HG03064 (cell line): ENCODE measurements around the gene KRT79.
"Not testable (repeated sequence)": the region's sequence is repeated elsewhere in the genome, so short reads cannot be mapped to it uniquely, and the experiment has no call there.

Experiments
- ATAC-seq: cut with Tn5 transposase; IDR thresholded peaks from one replicate; pipeline ENCODE4 v1.9.1; 2021; ENCODE audit warnings: low read depth; ENCODE audit not compliant: unreplicated experiment

Gene KRT79

DNA sequence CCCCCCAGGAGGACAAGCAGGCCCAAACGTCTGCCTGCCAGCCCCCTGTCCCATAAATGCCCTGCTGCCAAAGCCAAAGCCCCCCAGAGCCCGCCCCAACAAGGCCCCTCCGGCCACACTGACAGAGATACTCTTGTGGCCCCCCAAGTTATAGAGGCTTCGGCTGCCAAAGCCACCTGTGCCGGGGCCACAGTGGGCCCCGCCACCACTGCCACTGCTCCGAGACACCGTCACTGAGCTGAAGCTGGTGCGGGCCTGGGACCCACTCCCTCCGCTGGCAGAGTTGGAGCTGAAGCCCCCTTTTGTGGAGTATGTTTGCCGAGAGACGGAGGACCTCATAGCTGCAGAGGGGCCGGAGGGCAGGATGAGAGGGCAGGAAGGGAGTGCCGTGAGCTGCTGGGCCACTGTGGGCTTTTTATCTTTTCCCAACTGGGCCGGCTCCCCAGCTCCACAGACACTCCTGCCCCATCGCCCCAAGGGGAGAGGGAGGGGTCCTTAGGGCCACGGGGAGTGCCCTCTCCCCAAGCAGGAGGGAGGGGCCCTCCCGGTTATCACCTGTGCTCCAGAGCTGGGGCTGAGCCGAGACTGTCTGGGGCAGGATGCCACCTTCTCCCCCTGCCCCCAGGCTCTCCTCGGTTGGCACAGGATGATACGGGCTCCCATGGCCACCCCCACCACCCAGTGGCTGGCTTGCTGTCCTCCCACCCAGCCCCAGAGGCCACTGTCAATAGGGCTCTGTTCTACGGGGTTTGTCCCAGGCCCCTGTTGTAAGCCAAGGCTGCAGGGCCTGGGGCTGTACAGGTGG, at the start of gene KRT79:
KRT79 (minus strand) TSS at position 390 of the 805 bp plus-strand sequence; CDS start at position 339, 51 bp downstream.
- no peak for ATAC-seq

DNA sequence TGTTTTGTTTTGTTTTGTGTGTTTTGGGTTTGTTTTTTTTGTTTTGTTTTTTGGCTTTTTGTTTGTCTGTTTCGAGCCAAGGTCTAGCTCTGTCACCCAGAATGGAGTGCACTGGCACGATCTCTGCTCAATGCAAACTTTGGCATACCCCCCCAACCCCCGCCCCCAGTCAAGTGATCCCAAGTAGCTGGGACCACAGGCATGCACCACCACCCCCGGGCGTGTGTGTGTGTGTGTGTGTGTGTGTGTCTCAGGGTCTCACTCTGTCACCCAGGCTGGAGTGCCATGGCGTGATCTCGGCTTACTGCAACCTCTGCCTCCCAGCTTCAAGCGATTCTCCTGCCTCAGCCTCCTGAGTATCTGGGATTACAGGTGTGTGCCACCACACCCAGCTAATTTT, 46.4 kb upstream of the KRT79 start:
- ATAC-seq = not testable (repeated sequence)

DNA sequence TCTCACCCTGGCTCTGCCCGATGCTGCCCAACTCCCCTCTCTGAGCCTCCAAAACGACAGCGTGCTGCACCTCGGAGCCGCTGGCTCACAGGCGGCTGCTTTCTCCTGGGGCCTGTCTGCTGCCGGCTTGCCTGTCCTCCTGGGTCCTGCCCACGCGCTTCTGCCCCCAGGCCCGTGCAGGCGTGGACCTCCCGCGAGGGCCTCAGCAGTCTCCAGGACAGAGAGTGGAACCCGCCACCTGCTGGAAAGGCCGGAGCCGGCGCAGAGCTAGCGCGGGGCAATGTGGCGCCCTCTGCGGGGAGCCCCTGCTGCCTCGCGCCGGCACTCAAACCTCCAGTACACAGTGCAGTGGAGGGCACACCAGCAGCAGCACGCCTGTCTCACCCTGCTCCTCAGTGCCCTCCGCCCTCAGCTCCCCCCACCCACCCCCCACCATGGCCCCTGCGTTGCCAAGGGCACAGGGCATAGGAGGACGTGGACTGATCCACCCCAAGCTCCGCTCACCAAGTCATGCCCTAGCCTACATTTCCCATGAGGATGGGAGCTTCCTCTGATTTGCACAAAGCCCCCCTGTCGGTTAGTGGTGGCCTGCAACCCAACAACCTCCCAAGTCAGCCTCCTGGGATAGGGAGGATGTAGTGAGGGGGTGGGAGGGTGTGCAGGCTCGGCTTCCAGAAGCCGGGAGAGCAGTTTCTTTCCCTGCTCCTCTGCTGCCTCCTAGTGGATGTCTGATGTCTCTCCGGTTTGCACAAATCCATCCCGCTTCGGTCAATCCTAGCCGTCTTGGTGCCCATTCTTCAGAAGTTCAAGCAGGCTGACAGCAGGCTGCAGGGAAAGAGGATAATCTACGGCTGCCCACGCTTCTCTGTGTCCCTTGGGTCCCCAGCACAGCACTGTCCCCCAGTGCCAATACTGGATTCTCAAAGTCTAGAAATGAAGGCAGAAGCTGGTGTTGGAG, 45.6 kb upstream of the KRT79 start:
- no peak for ATAC-seq

DNA sequence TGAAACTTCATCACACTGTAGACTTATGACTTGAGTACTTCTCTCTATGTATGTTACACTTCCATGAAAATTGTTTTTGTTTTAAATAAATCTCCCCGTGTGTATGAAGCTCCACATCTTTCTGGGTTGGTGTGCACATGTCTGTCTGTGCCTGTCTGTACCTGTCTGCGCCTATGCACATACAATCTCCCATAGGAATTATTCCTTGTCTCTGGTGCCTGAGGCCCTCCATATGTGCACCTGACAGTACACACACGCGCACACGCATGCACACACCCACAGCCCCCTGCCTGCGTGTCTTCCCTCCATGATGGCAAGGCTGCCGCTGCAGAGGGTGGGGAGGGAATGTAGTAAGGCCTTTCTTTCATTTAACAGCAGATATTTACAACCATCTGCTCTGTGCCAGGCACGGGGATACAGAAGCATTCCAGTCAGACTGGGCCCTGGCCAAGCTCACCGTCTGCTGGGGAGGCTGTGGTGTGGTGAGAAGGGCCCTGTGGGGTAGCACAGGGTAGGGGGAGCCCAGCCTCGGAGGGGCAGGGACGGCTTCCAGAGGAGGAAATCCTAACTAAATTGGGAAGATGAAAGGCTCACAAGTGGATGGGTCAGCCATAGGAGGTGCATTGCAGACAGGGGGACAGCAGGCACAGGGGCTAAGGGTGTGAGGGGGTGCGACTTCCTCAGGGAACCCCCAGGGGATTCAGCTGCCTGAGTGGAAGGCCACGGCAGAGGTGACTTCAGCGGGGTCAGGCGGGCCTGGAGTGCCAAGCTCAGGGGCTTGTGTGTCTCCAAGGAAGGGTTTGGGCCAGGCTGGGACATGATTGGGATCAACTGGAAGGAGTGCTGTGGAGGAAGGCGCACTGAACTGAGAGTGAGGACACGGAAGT, 44.6 kb upstream of the KRT79 start:
- no peak for ATAC-seq

DNA sequence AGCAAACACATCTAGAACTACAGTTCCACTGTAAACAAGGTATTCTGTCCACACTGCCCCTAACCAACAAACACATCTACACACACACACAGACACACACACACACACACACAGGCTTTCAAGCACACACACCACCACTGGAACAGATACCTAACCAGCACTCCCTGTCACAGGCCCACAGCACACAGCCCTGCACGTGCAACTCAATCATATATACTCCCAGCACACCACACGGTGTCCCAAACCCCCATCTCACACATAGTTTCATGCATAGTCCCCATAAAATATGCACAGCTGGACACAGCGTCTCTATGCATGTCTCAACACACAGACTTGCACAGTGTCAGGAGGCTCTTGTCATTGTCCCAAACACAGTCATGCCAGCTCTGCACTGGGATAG, 43.1 kb upstream of the KRT79 start:
- no peak for ATAC-seq

DNA sequence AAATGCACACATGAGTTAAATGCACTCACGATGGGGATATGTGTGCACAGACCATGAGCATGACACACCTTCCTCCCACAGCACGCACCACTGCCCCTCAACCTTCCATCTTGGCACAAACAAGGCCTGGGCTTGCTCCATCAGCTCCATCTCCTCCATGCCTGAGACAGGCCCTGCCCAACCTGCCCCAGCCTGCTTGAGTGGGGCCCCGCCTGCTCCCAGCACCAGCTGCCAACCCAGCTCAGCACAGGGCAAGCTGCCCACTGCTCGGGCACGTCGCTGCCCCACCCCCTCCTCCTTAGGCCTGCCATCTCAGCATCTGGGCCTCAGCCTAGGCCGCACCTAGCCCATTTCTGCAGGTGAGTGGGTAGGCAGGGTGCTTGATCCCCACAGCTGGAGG, 42.3 kb upstream of the KRT79 start:
- no peak for ATAC-seq

DNA sequence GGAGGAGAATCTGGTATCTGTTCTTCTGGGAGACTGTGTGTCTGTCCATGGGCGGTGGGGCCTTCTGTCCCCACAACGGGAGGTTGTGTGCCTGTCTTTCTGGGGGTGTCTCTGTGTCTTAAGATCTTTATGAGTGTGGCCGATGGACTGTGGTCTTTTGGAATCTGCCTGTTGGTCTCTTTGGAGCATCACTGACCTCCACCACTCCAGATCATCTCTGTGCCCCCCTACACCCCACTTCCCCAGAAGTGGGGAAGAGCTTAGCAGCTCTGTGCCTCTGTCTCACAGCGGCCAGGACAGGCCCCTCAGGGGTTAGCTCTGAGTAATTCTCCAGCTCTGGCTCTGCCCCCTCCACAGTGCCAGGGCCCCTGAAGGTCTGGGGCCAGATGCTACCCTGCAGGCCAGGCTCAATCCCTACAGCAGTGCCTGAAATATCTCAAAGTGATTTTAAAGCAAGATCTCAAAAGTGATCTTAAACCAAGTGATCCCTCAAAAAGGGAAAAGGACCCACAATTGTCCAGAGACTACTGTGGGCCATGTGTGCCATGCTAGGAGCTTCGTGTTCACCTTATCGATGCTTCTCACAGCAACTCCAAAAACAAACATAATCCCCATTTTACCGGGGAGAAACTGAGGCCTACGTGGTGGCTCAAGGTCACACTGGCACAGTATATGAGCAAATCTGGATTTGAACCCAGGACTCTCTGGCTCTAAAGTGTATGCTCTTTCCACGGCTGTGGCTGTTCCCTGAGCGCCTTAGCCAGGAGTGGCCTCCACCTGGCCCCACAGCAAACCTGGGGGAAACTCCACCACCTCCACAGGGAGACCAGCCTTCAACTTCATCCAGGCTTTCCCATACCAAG, 40.7 kb upstream of the KRT79 start:
- no peak for ATAC-seq

DNA sequence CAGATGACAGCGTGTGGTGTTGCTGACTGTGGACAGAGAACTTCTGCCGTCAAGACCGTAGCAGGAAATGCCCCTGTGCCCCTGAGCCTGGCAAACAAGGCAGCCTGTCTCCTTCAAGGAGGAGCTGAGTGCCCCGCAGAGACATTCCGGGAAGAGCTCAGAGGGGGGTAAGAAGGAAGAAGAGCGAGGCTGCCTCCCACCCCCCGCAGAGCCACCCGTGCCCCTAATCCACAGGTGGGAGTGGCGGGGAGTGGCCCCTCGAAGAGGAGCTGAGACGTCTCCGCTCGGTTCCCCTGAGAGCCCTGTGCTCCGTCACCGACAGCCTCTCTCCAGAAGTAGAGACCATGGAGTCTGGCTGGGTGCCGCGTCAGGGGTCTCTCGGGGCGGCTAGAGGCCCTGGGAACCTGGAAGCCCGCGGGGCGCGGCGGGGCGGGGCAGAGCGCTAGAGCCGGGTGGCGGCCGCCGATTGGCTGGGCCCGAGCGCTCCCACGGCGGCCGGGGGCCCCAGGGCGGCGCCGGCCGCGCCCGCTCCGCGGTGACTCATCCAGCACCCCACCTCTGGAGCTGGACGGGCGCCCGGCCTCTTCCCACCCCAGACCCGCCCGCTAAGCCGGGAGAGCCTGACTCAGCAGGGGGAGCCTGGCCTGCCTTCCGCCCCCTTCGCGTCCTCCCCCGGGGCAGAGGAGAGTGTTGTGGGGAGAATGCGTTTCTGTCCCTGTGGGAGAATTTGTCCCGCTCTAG, 39.9 kb upstream of the KRT79 start:
- no peak for ATAC-seq

DNA sequence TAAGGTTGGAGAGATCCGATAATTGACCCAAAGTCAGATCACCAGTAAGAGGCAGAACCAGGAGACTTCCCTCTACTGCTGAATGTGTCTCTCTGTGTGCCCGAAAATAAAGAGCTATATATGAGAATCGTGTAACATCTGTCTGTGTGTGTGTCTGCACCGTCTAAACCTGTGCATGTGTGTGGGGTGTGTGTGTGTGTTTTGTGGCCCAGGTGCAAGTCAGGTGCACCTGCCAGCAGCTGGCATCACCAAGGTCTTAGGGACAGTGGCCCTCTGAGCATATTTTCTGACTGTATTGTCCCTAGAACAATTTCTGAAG, 39.4 kb upstream of the KRT79 start:
- no peak for ATAC-seq

DNA sequence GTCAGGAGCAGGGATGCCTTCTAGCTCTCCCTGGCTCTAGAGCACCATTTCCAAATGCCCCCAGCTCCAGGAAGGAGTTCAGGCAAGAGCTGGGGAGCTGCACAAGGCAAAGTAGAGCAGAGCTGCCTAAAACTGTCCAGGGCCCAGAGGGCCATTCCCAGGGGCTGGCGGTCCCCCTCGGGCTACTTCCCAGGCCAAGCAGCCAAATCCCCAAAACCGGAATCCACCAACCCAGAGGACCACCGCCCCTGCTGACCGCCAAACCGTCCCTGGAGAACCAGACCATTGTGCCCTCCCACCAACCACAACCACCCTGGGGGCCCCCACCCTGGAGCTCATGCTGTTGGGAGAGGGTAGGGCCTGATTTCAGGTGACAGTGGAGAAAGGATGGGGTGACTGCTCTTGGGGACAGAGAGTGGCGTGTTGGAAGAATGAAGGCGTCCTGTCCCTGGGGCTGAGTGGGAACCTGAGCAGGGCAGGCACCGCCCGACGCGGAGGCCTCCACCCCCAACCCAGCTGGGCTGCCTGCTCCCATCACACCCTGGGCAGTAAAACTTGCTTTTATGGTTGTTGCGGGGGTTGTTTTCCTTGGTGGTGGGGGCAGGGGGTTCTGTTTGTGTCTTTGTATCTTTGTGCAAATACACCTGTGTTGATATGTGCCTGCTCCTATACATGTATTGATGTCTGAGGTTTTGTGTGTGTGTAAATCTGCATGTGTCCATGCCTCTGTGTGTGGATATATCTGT, 38.7 kb upstream of the KRT79 start:
- ATAC-seq = no peak

DNA sequence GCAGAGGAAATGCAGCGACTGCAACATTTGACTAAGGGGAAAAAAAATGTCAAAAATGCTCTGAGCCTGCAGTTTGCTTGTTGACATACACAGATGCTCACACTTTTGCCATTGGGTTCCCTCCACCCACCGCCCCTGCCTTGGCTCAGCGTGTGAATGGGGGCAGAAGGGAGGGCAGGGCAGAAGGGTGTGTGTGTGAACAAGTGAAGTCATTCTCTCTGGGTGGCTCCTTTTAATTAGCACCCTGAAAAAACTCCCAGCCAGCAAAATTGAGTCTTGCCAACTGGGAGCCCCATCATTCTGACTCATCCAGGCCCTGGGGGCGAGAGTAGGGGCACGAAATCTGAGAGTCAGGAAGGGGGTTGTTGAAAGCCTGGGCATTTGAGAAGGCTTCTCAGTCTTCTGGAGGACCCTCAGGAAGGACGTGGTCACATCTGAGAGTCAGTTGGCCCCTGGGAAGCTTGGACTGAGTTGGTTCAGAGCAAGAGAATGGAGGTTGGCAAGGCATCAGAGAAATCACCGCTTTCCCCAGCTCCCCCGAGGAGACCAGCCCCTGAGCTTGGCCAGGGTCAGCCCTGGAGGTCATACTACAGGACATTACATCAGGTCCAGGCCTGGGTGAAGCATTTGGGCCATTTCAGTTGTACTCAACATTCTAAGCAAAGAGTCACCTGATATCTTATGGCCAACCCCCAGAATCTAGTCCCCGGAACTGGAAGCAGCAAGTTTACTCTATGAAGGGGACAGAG, 37.4 kb upstream of the KRT79 start:
- ATAC-seq = no peak

DNA sequence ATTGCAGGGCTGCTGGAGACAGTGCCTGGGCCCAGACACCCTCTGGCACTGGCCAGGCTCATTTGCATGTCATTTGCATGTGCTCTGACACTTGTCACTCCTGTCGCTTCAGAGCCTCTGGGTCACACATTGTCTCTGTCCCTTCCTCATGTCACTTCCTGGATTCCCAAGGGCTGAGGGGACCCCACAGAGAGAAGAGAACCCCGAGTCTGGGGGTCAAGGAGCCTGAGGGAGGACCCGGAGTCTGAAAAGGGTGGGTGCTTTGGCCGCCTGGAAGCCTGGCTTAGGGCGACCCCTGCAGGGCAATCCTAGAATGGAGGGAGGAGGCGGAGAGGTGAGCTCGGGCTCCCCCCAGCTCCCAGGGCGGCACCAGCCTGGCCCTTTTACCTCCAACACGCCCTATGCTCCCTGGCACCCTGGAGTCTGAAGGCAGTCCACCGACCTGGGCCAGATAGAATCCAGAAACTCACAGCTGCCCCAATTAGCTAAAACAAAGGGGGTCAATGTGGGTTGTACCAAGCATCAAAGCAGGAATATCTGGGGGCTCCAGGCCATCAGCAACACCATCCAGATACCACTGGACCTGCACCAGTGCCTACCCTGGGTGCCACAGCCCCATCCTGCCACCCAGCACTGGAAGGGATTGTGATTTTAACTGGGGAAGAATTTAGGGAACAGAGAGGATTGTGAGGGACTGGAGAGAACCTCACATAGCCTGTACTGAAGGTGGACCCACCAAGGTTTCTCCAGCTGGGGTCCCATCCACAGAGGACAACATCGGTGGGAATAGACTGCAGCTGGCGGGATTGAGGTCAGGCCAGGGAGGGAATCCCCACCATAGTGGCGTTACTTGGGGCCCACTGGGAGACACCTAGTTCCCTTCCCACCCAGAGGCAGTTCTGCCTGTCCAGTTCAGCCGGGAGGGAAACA, 36.5 kb upstream of the KRT79 start:
- ATAC-seq = no peak

DNA sequence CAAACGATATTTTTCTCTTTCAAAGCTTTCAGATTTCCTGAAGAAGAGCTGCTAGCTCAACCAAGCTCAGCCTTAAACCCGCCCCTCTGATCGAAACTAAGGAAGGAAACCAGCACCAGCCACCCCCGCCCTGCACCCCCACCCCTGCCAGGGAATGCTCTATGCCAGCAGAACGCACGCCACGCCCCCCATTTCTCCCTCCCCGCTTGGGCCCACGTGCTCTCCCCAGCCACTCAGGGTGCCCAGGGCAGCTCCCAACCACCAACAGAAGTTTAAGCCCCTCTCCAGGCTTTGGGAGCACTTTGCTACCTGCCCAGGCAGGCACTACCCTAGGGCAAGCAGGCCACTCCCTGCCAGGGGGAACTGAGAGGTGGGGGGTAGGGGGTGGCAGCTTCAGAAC, 33.5 kb upstream of the KRT79 start:
- no peak for ATAC-seq

DNA sequence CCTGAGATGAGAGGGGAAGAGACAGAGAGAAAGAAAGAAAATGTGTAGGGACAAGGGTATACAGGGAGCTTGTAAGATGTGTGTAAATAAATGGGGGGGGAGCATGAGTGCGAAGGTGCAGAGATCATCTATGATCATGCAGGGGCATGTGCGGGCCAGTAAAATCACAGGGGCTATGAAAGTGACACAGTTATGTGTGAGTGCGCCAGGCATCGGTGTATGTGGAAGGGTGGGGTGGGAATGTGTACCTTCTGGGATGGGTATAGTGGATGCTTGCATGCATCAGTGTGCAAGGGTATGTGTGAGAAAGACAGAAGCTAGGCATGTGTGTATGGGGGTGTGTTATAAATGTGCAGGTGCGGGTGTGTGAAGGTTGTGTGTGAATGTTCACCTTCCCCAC, 33.0 kb upstream of the KRT79 start:
- no peak for ATAC-seq

DNA sequence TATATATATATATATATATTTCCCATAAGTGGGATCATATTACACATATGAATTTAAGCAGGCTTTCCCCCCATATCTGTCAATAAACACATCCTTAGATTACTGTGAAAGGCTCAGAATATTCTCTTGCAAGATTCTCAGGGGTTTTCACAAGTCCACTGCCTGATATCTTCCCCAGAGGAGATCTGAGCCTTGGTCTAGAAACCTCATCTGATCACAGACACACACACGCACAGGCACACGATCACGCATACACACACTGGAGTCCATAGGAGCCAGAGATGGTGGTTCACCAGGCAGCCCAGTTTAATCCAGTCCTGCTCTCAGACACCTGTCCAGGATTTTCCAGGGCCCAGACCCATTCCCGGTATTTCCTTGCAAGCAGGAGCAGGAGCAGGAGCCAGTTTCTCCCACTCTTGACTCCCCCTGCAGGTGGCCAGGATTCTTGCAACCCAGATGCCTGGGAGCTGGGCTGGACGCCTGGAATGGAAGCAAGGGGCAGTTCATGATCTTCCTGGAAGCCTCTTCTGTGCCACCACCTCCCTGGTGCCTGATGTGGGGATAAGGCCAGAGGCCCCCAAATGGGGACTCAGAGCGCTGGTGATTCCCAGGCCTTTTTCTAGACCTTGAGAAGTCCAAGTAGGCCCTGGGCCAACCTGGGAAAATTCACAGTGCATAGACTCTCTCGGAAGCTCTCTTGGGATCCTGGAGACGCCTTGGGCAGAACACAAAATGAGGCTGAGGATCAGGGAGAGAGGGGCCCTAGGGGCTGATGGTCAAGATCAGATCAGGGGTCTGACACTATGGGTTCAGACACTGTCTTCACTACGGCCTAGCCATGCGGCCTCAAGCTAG, 31.2 kb upstream of the KRT79 start:
- ATAC-seq = no peak

DNA sequence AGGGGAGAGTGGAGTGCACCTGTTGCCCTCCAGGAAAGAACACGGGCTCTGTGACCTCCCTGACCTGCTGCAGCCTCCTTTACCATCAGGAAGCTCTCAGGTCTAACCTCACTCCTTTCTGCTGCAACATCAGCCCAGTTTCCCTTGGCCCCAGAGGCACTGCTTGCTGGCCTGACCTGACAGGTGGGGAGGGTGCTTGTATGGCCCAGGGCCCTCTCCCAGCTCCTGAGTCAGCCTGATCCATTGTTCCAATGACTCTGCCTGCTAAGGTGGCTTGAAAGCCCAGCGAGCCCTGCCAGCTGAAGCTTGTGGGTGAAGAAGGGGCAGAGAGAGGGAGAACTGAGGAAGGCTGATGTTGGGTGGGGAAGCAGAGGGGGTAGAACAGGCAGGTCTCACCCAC, 27.9 kb upstream of the KRT79 start:
- no peak for ATAC-seq
